ENCODE measurements around the gene CACNB4.

Gene CACNB4

GRCh38 chr2:151828143-151828889 is 270.5 kb downstream of the CACNB4 start, which contains the start of gene ARL5A:
Gene ARL5A, minus strand, starts transcription at chr2:151828421. Its CDS starts 245 bp downstream, at chr2:151828176.
- Mint-ChIP-seq H3K27ac (peak within 1 kb of the TSS; percentile 86 to 96 (median 93)), H3K9me3 (no peaks in the 10 kb centered on the region), H3K4me3 (peak within 1 kb of the TSS; percentile 78 to 98 (median 93)), H3K36me3 (ENCODE audit: low read depth) (no peaks in the 10 kb centered on the region), H3K27me3 (ENCODE audit: low read depth) (no peaks in the 10 kb centered on the region), H3K4me1 (peaks cover 19% of the 10 kb centered on the region)
- TF ChIP-seq, protein P1, sequence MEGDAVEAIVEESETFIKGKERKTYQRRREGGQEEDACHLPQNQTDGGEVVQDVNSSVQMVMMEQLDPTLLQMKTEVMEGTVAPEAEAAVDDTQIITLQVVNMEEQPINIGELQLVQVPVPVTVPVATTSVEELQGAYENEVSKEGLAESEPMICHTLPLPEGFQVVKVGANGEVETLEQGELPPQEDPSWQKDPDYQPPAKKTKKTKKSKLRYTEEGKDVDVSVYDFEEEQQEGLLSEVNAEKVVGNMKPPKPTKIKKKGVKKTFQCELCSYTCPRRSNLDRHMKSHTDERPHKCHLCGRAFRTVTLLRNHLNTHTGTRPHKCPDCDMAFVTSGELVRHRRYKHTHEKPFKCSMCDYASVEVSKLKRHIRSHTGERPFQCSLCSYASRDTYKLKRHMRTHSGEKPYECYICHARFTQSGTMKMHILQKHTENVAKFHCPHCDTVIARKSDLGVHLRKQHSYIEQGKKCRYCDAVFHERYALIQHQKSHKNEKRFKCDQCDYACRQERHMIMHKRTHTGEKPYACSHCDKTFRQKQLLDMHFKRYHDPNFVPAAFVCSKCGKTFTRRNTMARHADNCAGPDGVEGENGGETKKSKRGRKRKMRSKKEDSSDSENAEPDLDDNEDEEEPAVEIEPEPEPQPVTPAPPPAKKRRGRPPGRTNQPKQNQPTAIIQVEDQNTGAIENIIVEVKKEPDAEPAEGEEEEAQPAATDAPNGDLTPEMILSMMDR (IDR thresholded peaks at IDR 0.05; ENCODE audit: unreplicated experiment in 3 of 3): no peak

DNA sequence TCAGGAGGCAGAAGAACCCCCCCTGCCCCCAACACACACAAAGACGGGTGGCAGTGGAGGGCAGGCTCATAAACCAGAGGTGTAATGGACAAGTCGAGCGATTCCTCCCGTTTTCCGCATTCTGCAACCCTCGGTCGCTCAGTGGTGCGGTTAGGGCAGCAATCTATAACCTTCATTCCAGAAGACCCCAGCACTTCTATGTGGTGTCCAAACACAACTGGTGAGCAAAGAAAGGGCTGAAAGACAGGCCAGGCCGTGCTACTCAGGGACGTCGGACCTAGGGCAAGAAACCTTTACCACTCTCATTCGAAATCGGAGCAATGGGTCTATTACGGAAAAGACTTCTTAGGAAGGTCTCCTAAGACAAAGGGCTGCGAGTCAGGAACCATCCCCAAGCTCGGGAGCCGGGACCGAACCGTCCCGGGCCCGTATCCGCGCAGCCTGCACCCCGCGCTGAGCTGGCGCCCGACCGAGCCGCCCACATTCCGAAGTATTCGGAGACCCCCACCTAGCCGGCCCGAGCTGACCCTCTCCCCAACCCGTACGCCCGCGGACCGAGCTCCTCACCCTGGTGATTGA is 271.2 kb downstream of the CACNB4 start:
- no peaks in the 10 kb centered on the region for H3K27me3 Mint-ChIP-seq (ENCODE audit: low read depth)
- H3K9me3 Mint-ChIP-seq: no peaks in the 10 kb centered on the region
- TF ChIP-seq, protein P1 (IDR thresholded peaks at IDR 0.05; ENCODE audit: unreplicated experiment in 3 of 3): no peak
- peaks cover 23% of the 10 kb centered on the region for H3K4me1 Mint-ChIP-seq
- H3K4me3 Mint-ChIP-seq: peak overlapping the region; percentile 78 to 98 (median 93)
- H3K27ac Mint-ChIP-seq: peak overlapping the region; percentile 86 to 96 (median 93)
- no peaks in the 10 kb centered on the region for H3K36me3 Mint-ChIP-seq (ENCODE audit: low read depth)

GRCh38 chr2:151826737-151827157 is 272.1 kb downstream of the CACNB4 start:
- Mint-ChIP-seq H3K27me3 (ENCODE audit: low read depth) (no peaks in the 10 kb centered on the region), H3K4me1 (peaks cover 25% of the 10 kb centered on the region), H3K9me3 (no peaks in the 10 kb centered on the region), H3K27ac (peak overlapping the region; percentile 86 to 96 (median 93)), H3K36me3 (ENCODE audit: low read depth) (peaks cover 5% of the 10 kb centered on the region), H3K4me3 (peak overlapping the region; percentile 78 to 98 (median 93))
- TF ChIP-seq, protein P1 (IDR thresholded peaks at IDR 0.05; ENCODE audit: unreplicated experiment in 3 of 3): no peak

- Mint-ChIP-seq H3K27ac (no peak overlapping the region), H3K9me3 (no peaks in the 10 kb centered on the region), H3K4me1 (peaks cover 32% of the 10 kb centered on the region), H3K27me3 (ENCODE audit: low read depth) (no peaks in the 10 kb centered on the region), H3K4me3 (no peak overlapping the region), H3K36me3 (ENCODE audit: low read depth) (peaks cover 16% of the 10 kb centered on the region)
- TF ChIP-seq, protein P1 (IDR thresholded peaks at IDR 0.05; ENCODE audit: unreplicated experiment in 3 of 3): no peak
These were observed 274.0 kb downstream of the CACNB4 start for GRCh38 chr2:151824886-151825285.

GRCh38 chr2:151823651-151824050 is 275.2 kb downstream of the CACNB4 start:
- Mint-ChIP-seq H3K4me3 (no peak overlapping the region), H3K36me3 (ENCODE audit: low read depth) (peaks cover 21% of the 10 kb centered on the region), H3K4me1 (peaks cover 32% of the 10 kb centered on the region), H3K9me3 (no peaks in the 10 kb centered on the region), H3K27me3 (ENCODE audit: low read depth) (no peaks in the 10 kb centered on the region), H3K27ac (no peak overlapping the region)
- TF ChIP-seq, protein P1 (IDR thresholded peaks at IDR 0.05; ENCODE audit: unreplicated experiment in 3 of 3): no peak
